H1 (cell line): ENCODE data around the gene CDC42EP4.

Experiments used
- EGR1 ChIP-seq: IDR thresholded peaks from 2 replicates; pipeline ENCODE4 v1.6.1; 2011; ENCODE audit warnings: low read depth, low read length, borderline replicate concordance
- JUND ChIP-seq: IDR thresholded peaks from 2 replicates; pipeline ENCODE4 v1.6.1; 2011; ENCODE audit warnings: mild to moderate bottlenecking, improper control_type of control experiment, low read length
- POLR2AphosphoS5 ChIP-seq: IDR thresholded peaks from 2 replicates; pipeline ENCODE4 v1.6.1; 2011; ENCODE audit warnings: low read depth, low read length
- POU5F1 ChIP-seq: IDR thresholded peaks from 2 replicates; pipeline ENCODE4 v1.6.1; 2011; ENCODE audit warnings: low read depth, mild to moderate bottlenecking, low read length, moderate library complexity
- RFX5 ChIP-seq: IDR thresholded peaks from 2 replicates; pipeline ENCODE4 v1.6.1; 2011; ENCODE audit warnings: low read depth, low read length, improper control_type of control experiment, borderline replicate concordance
- SAP30 ChIP-seq: fragments of 300-600 bp; sonication (generic); IDR thresholded peaks from 2 replicates; pipeline ENCODE4 v1.7.1; 2012; ENCODE audit warnings: low read length, moderate library complexity, mild to moderate bottlenecking, inconsistent platforms; ENCODE audit not compliant: insufficient read depth, insufficient replicate concordance
- TAF1 ChIP-seq: IDR thresholded peaks from 2 replicates; pipeline ENCODE4 v1.6.1; 2011; ENCODE audit warnings: mild to moderate bottlenecking, low read depth, low read length
- TF ChIP-seq, protein P1 (sequence below), 3 experiments: IDR thresholded peaks; 1 replicate in 2 of 3; 2 replicates in 1 of 3; pipeline versions ENCODE4 v1.5.1 to v1.6.1; 2011; ENCODE audit warnings: low read length in 3 of 3, mild to moderate bottlenecking in 3 of 3, inconsistent platforms in 2 of 3, low read depth in 1 of 3, moderate library complexity in 1 of 3; ENCODE audit not compliant: insufficient read depth in 1 of 3; ENCODE audit errors: control extremely low read depth in 1 of 3
- TF ChIP-seq, protein P2 (sequence below): IDR thresholded peaks from 2 replicates; pipeline ENCODE4 v1.6.1; 2012; ENCODE audit warnings: low read length, inconsistent platforms
- TF ChIP-seq, protein P3 (sequence below): IDR thresholded peaks from 2 replicates; pipeline ENCODE4 v1.6.1; 2011; ENCODE audit warnings: low read length, improper control_type of control experiment

DNA sequence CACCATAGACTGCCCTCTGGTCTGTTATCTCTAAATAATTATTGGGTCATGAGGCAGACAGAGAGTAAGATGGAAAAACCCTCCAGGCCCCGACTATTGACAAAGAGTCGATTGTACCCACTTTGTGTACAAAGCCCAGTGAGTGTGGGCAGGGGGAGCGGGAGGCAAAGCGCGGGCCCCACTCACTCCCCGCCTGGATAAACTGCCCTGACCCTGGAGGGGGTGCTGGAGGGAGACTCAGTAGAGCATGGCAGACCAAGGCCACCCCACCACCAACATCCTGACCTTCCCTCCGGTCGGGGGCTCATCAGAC, 38.9 kb downstream of the CDC42EP4 start:
- TF ChIP-seq POU5F1 (no peak), POLR2AphosphoS5 (no peak), RFX5 (no peak), SAP30 (no peak), TAF1 (no peak), JUND (no peak), EGR1 (no peak)
- TF ChIP-seq, protein P1, sequence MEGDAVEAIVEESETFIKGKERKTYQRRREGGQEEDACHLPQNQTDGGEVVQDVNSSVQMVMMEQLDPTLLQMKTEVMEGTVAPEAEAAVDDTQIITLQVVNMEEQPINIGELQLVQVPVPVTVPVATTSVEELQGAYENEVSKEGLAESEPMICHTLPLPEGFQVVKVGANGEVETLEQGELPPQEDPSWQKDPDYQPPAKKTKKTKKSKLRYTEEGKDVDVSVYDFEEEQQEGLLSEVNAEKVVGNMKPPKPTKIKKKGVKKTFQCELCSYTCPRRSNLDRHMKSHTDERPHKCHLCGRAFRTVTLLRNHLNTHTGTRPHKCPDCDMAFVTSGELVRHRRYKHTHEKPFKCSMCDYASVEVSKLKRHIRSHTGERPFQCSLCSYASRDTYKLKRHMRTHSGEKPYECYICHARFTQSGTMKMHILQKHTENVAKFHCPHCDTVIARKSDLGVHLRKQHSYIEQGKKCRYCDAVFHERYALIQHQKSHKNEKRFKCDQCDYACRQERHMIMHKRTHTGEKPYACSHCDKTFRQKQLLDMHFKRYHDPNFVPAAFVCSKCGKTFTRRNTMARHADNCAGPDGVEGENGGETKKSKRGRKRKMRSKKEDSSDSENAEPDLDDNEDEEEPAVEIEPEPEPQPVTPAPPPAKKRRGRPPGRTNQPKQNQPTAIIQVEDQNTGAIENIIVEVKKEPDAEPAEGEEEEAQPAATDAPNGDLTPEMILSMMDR (IDR thresholded peaks at IDR 0.05; ENCODE audit: control extremely low read depth in 1 of 3, insufficient read depth in 1 of 3, low read depth in 1 of 3, low read length in 3 of 3), result no peak
- TF ChIP-seq, protein P2, sequence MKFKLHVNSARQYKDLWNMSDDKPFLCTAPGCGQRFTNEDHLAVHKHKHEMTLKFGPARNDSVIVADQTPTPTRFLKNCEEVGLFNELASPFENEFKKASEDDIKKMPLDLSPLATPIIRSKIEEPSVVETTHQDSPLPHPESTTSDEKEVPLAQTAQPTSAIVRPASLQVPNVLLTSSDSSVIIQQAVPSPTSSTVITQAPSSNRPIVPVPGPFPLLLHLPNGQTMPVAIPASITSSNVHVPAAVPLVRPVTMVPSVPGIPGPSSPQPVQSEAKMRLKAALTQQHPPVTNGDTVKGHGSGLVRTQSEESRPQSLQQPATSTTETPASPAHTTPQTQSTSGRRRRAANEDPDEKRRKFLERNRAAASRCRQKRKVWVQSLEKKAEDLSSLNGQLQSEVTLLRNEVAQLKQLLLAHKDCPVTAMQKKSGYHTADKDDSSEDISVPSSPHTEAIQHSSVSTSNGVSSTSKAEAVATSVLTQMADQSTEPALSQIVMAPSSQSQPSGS, result no peak
- TF ChIP-seq, protein P3, sequence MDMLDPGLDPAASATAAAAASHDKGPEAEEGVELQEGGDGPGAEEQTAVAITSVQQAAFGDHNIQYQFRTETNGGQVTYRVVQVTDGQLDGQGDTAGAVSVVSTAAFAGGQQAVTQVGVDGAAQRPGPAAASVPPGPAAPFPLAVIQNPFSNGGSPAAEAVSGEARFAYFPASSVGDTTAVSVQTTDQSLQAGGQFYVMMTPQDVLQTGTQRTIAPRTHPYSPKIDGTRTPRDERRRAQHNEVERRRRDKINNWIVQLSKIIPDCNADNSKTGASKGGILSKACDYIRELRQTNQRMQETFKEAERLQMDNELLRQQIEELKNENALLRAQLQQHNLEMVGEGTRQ, result no peak
